ENCODE results near the gene STK32B. TPM values are rescaled to one million over a fixed set of nuclear protein-coding genes. Genes with fewer than 3 reads are reported as not detected.

STK32B gene
- polyA plus RNA-seq, 1 of the 3 experiments (the other 2 are of a cell fraction): 0.20 TPM

GRCh38 chr4:5027346-5027745 is 23.9 kb upstream of the STK32B start:
- POLR2A ChIA-PET: no interaction called here
- no peaks in the 10 kb centered on the region for H3K36me3 ChIP-seq (replicated peaks in 1 of 2; ENCODE audit: control insufficient read depth in 1 of 2, insufficient read depth in 2 of 2, low read length in 1 of 2)
- H4K20me1 ChIP-seq (ENCODE audit: insufficient read depth): no peaks in the 10 kb centered on the region
- H3K4me1 ChIP-seq (ENCODE audit: control insufficient read depth in 1 of 2, insufficient read depth in 2 of 2, low read depth in 1 of 2, low read length in 1 of 2): no peaks in the 10 kb centered on the region
- no peak overlapping the region for H3K9ac ChIP-seq
- no peak overlapping the region for H3K4me3 ChIP-seq (ENCODE audit: low read depth in 2 of 2, low read length in 1 of 2)
- no peaks in the 10 kb centered on the region for H3F3A ChIP-seq (replicated peaks; ENCODE audit: insufficient read depth)
- no peak overlapping the region for H2AFZ ChIP-seq (ENCODE audit: low read depth)
- TF ChIP-seq JUND (IDR thresholded peaks at IDR 0.05): no peak
- no peak for TF ChIP-seq NFIC (IDR thresholded peaks at IDR 0.05; ENCODE audit: borderline replicate concordance)
- no peak for TF ChIP-seq TEAD4 (IDR thresholded peaks at IDR 0.05; ENCODE audit: borderline replicate concordance, insufficient read depth)
- no peak for TF ChIP-seq REST (IDR thresholded peaks at IDR 0.05; ENCODE audit: low read depth, low read length)
- TF ChIP-seq SMC3 (IDR thresholded peaks at IDR 0.05; ENCODE audit: low read depth, low read length): no peak
- no peaks in the 10 kb centered on the region for H3K9me2 ChIP-seq
- H3K27me3 ChIP-seq (ENCODE audit: insufficient read depth): peaks cover 18% of the 10 kb centered on the region; the same call in 1 of the 2 replicates
- H3K4me2 ChIP-seq: no peak overlapping the region
- no peaks in the 10 kb centered on the region for H3K79me2 ChIP-seq (ENCODE audit: insufficient read depth)
- H3K27ac ChIP-seq (ENCODE audit: low read depth in 2 of 2, low read length in 1 of 2): no peak overlapping the region
- DNase-seq: no peak
- no peaks in the 10 kb centered on the region for H3K9me3 ChIP-seq
- CTCF ChIA-PET: interaction anchor here (0.7 kb wide), 2 partner anchors 32 to 33 kb away, joined by 3 read pairs; no protein-coding TSS in a partner anchor

GRCh38 chr4:5028480-5028879 is 22.8 kb upstream of the STK32B start:
- Histone ChIP-seq H3K9ac (no peak overlapping the region), H2AFZ (ENCODE audit: low read depth) (no peak overlapping the region), H4K20me1 (ENCODE audit: insufficient read depth) (no peaks in the 10 kb centered on the region), H3K36me3 (replicated peaks in 1 of 2; ENCODE audit: control insufficient read depth in 1 of 2, insufficient read depth in 2 of 2, low read length in 1 of 2) (no peaks in the 10 kb centered on the region), H3K4me2 (no peak overlapping the region), H3K27me3 (ENCODE audit: insufficient read depth) (peaks cover 13% of the 10 kb centered on the region; the same call in 1 of the 2 replicates), H3K9me3 (no peaks in the 10 kb centered on the region), H3F3A (replicated peaks; ENCODE audit: insufficient read depth) (no peaks in the 10 kb centered on the region), H3K79me2 (ENCODE audit: insufficient read depth) (no peaks in the 10 kb centered on the region), H3K4me3 (ENCODE audit: low read depth in 2 of 2, low read length in 1 of 2) (no peak overlapping the region), H3K4me1 (ENCODE audit: control insufficient read depth in 1 of 2, insufficient read depth in 2 of 2, low read depth in 1 of 2, low read length in 1 of 2) (no peaks in the 10 kb centered on the region), H3K9me2 (no peaks in the 10 kb centered on the region), H3K27ac (ENCODE audit: low read depth in 2 of 2, low read length in 1 of 2) (no peak overlapping the region)
- no peak for TF ChIP-seq SMC3 (IDR thresholded peaks at IDR 0.05; ENCODE audit: low read depth, low read length)
- no peak for TF ChIP-seq YY1 (IDR thresholded peaks at IDR 0.05; ENCODE audit: low read depth)
- TF ChIP-seq IRF3 (IDR thresholded peaks at IDR 0.05; ENCODE audit: low read depth, low read length): no peak
- TF ChIP-seq FOXJ3 (CRISPR knock-in tag; IDR thresholded peaks at IDR 0.05): no peak
- TF ChIP-seq NRF1 (IDR thresholded peaks at IDR 0.05; ENCODE audit: low read depth, low read length): no peak
- TF ChIP-seq ZBTB33 (IDR thresholded peaks at IDR 0.05; ENCODE audit: borderline replicate concordance, low read depth): no peak
- TF ChIP-seq JUND (IDR thresholded peaks at IDR 0.05): no peak
- no peak for TF ChIP-seq NFIC (IDR thresholded peaks at IDR 0.05; ENCODE audit: borderline replicate concordance)
- no peak for TF ChIP-seq USF1 (IDR thresholded peaks at IDR 0.05; ENCODE audit: borderline replicate concordance, low read depth)
- no peak for TF ChIP-seq ELF1 (IDR thresholded peaks at IDR 0.05)
- CTCF ChIA-PET: interaction anchor here (1.0 kb wide), 1 partner anchor 23 kb away, joined by 3 read pairs; the partner anchor contains the start of gene STK32B
- no peak for DNase-seq
- 32% methylated on average over 2 of the region's 2 CpGs for WGBS (ENCODE audit: low lambda C conversion rate)
- POLR2A ChIA-PET: no interaction called here

Data from SK-N-SH (cell line).